Duodenal mucosa (tissue), 2 donors: ENCODE data around the gene PACSIN2.

Source experiments
- H3K27ac ChIP-seq: one replicate; pipeline ENCODE4 v1.7.0; 2013; ENCODE audit warnings: low read depth, low read length
- H3K27me3 ChIP-seq, 2 donors: one replicate each; pipeline ENCODE4 v1.7.0; 2013; ENCODE audit warnings: low read length in 2 of 2, control low read depth in 1 of 2; ENCODE audit not compliant: insufficient read depth in 2 of 2, control insufficient read depth in 1 of 2
- H3K36me3 ChIP-seq, 2 donors: one replicate each; pipeline ENCODE4 v1.7.0; 2013; ENCODE audit warnings: low read length in 2 of 2, control low read depth in 1 of 2; ENCODE audit not compliant: insufficient read depth in 2 of 2, control insufficient read depth in 1 of 2
- H3K4me1 ChIP-seq, 2 donors: one replicate each; pipeline ENCODE4 v1.7.0; 2013; ENCODE audit warnings: low read length in 2 of 2, control low read depth in 1 of 2; ENCODE audit not compliant: insufficient read depth in 2 of 2, control insufficient read depth in 1 of 2
- H3K4me3 ChIP-seq, 2 donors: one replicate each; pipeline ENCODE4 v1.7.0; 2013; ENCODE audit warnings: low read length in 2 of 2, low read depth in 1 of 2
- H3K9ac ChIP-seq, 2 donors: one replicate each; pipeline ENCODE4 v1.7.0; 2013; ENCODE audit warnings: low read length in 2 of 2, low read depth in 1 of 2
- H3K9me3 ChIP-seq, 2 donors: one replicate each; pipeline ENCODE4 v1.7.0; 2013; ENCODE audit warnings: low read length in 2 of 2, control low read depth in 1 of 2; ENCODE audit not compliant: control insufficient read depth in 1 of 2

PACSIN2 gene

DNA sequence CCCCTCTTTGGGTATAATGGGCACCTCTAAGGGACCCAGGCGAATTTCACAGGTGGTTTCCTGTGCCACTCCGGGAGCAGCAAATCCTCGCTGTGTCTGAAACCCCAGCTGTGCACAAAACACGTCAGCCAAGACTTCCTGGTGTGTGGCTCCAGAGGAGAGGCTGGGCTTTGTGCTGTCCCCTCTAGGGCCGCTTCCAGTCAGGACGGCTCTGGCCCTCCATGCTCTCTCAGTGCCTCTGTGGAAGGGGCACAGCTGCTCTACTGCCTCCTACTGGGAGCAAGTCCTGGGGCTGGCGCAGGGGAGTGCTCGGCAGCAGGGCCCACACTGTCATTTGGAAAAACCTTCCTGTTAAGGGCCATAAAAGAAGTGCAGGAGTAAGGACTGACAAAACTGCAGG is 134.1 kb downstream of the PACSIN2 start:
- no peaks in the 10 kb centered on the region for H3K9me3 ChIP-seq
- no peak overlapping the region for H3K4me3 ChIP-seq
- H3K9ac ChIP-seq: no peak overlapping the region
- H3K36me3 ChIP-seq: peaks cover 40 to 98% of the 10 kb centered on the region in 2 donors
- H3K27ac ChIP-seq: no peak overlapping the region
- no peaks in the 10 kb centered on the region for H3K27me3 ChIP-seq
- peaks cover 0 to 9% of the 10 kb centered on the region in 2 donors for H3K4me1 ChIP-seq

GRCh38 chr22:42879371-42880021 is 135.5 kb downstream of the PACSIN2 start:
- H3K27ac ChIP-seq: no peak overlapping the region
- H3K4me3 ChIP-seq: no peak overlapping the region
- H3K27me3 ChIP-seq: no peaks in the 10 kb centered on the region
- H3K4me1 ChIP-seq: peaks cover 0 to 9% of the 10 kb centered on the region in 2 donors
- peaks cover 40 to 94% of the 10 kb centered on the region in 2 donors for H3K36me3 ChIP-seq
- H3K9ac ChIP-seq: no peak overlapping the region
- H3K9me3 ChIP-seq: no peaks in the 10 kb centered on the region

- H3K27ac ChIP-seq: no peak overlapping the region
- H3K9ac ChIP-seq: no peak overlapping the region
- no peaks in the 10 kb centered on the region for H3K9me3 ChIP-seq
- H3K4me1 ChIP-seq: peaks cover 0 to 9% of the 10 kb centered on the region in 2 donors
- H3K4me3 ChIP-seq: no peak overlapping the region
- peaks cover 40 to 93% of the 10 kb centered on the region in 2 donors for H3K36me3 ChIP-seq
- H3K27me3 ChIP-seq: no peaks in the 10 kb centered on the region
These were observed 136.2 kb downstream of the PACSIN2 start for GRCh38 chr22:42878561-42879305.

GRCh38 chr22:42877597-42878340 is 137.2 kb downstream of the PACSIN2 start:
- Histone ChIP-seq H3K27ac (no peak overlapping the region), H3K9me3 (no peaks in the 10 kb centered on the region), H3K4me1 (peaks cover 0 to 9% of the 10 kb centered on the region in 2 donors), H3K27me3 (no peaks in the 10 kb centered on the region), H3K9ac (no peak overlapping the region), H3K4me3 (no peak overlapping the region), H3K36me3 (peaks cover 41 to 92% of the 10 kb centered on the region in 2 donors)

- Histone ChIP-seq H3K27ac (no peak overlapping the region), H3K9ac (no peak overlapping the region), H3K36me3 (peaks cover 43 to 92% of the 10 kb centered on the region in 2 donors), H3K4me3 (no peak overlapping the region), H3K4me1 (peaks cover 0 to 4% of the 10 kb centered on the region in 2 donors), H3K9me3 (no peaks in the 10 kb centered on the region), H3K27me3 (no peaks in the 10 kb centered on the region)
These were observed 137.8 kb downstream of the PACSIN2 start for GRCh38 chr22:42877158-42877557.

DNA sequence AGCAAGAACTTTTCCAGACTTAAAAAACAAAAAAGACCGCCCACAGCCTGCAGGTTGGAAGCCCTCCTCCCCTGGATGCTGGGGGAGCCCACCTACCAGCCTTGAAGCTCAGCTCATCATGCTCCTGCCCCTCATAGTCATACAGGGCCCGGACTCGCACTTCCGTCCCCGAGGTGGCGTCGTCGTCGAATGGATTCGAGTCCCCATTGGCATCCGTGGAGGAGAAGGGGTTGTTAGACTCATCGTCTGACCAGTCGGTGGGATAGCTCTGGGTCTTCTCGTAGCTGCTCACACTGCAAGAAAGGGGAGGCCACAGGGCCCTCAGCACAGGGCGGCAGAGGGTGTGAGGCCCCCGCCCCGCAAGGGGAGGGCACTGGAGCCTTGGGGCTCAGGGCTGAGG is 138.9 kb downstream of the PACSIN2 start:
- Histone ChIP-seq H3K4me3 (no peak overlapping the region), H3K9ac (no peak overlapping the region), H3K27me3 (no peaks in the 10 kb centered on the region), H3K36me3 (peaks cover 32 to 89% of the 10 kb centered on the region in 2 donors), H3K27ac (no peak overlapping the region), H3K4me1 (no peaks in the 10 kb centered on the region), H3K9me3 (no peaks in the 10 kb centered on the region)

DNA sequence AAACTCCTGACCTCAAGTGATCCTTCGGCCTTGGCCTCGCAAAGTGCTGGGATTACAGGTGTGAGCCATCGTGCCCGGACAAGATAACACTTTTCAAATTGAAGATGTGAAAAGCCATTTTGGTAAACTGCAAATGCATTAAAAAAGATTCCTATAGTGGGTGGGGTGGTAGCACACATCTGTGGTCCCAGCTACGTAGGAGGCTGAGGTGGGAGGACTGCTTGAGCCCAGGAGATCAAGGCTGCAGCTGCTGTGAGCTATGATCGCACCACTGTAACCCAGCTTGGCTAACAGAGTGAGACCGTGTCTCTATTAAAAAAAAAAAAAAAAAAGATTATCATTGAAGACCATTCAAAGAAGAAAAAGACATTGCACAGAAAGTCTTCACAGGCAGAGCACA is 140.9 kb downstream of the PACSIN2 start:
- no peaks in the 10 kb centered on the region for H3K9me3 ChIP-seq
- no peak overlapping the region for H3K27ac ChIP-seq
- H3K4me3 ChIP-seq: no peak overlapping the region
- peaks cover 0 to under 1% of the 10 kb centered on the region in 2 donors for H3K4me1 ChIP-seq
- no peaks in the 10 kb centered on the region for H3K27me3 ChIP-seq
- no peak overlapping the region for H3K9ac ChIP-seq
- peaks cover 13 to 79% of the 10 kb centered on the region in 2 donors for H3K36me3 ChIP-seq

- Histone ChIP-seq H3K9ac (no peak overlapping the region), H3K4me1 (peaks cover 0 to 4% of the 10 kb centered on the region in 2 donors), H3K36me3 (peaks cover 12 to 75% of the 10 kb centered on the region in 2 donors)
These were observed 141.6 kb downstream of the PACSIN2 start for GRCh38 chr22:42873356-42873755.

DNA sequence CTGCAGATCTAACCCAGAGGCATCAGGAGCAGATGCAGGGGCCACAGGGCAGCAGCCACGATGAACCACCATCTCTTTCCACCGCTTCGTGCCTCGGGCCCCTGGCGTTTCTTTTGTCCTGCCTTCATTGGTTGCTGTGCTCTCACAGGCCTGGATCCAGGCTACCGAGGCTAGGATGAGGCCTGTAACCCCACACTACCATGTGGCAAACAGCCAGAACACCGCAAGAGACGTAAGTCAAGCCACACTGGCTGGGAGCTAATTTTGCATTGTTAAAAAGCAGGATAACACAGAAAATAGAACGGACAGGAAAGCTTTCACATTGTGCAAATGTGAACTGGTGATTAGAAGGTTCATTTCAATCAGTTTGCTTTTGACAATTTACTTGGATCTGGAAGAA is 142.1 kb downstream of the PACSIN2 start:
- no peak overlapping the region for H3K4me3 ChIP-seq
- H3K4me1 ChIP-seq: peaks cover 0 to 4% of the 10 kb centered on the region in 2 donors
- H3K9ac ChIP-seq: no peak overlapping the region
- peaks cover 8 to 69% of the 10 kb centered on the region in 2 donors for H3K36me3 ChIP-seq
- no peaks in the 10 kb centered on the region for H3K27me3 ChIP-seq
- no peaks in the 10 kb centered on the region for H3K9me3 ChIP-seq
- no peak overlapping the region for H3K27ac ChIP-seq

More at GRCh38 chr22:42873356-42873755, 141.6 kb downstream of the PACSIN2 start:
- H3K27ac ChIP-seq: no peak overlapping the region
- no peaks in the 10 kb centered on the region for H3K9me3 ChIP-seq
- H3K4me3 ChIP-seq: no peak overlapping the region
- no peaks in the 10 kb centered on the region for H3K27me3 ChIP-seq
